IMR-90 (cell line): ENCODE results near the gene NPR2. TPM values are rescaled to one million over a fixed set of nuclear protein-coding genes. Genes with fewer than 3 reads are reported as not detected.

Experiments used
- ATAC-seq: fragments of 200-7000 bp; cut with Tn5 transposase; 2 replicates; pipeline ENCODE4 v1.9.1; 2020; ENCODE audit warnings: low read depth, mild to moderate bottlenecking, moderate library complexity
- BruUV-seq: library from RNA; stranded (reverse); fragments of 400-500 nt; replicated peaks from 2 replicates; lab custom pipeline; 2021; lab: Mats Ljungman, UMichigan
- CTCF ChIA-PET: fragments of 300-600 bp; formaldehyde crosslinking; extraction: SDS; loops from one replicate; lab custom pipeline; 2021; ENCODE audit warnings: antibody characterized with exemption; lab: Yijun Ruan, JAX
- POLR2A ChIA-PET: fragments of 300-600 bp; sonication (Branson Sonifier 250); formaldehyde crosslinking; loops from one replicate; lab custom pipeline; 2022; ENCODE audit warnings: antibody characterized with exemption; ENCODE audit not compliant: unreplicated experiment; lab: Charles Lee
- DNase-seq: peaks from one replicate; pipeline ENCODE4 v3.0.0; 2013
- H2AFZ ChIP-seq: replicated peaks from 2 replicates; pipeline ENCODE3; 2013; ENCODE audit warnings: low read length, mild to moderate bottlenecking; ENCODE audit not compliant: poor library complexity
- H2AK5ac ChIP-seq: 2 replicates; pipeline ENCODE4 v1.6.1; 2013; ENCODE audit warnings: low read depth, low read length, inconsistent platforms
- H2AK9ac ChIP-seq: replicated peaks from 2 replicates; pipeline ENCODE3; 2013; ENCODE audit warnings: mild to moderate bottlenecking, low read depth, low read length, moderate library complexity; ENCODE audit not compliant: poor library complexity
- H2BK120ac ChIP-seq: 2 replicates; pipeline ENCODE4 v1.6.1; 2013; ENCODE audit warnings: low read depth, low read length, inconsistent platforms
- H2BK15ac ChIP-seq: 3 replicates; pipeline ENCODE4 v1.6.1; 2013; ENCODE audit warnings: low read depth, low read length, inconsistent platforms
- H2BK20ac ChIP-seq: 2 replicates; pipeline ENCODE4 v1.6.1; 2013; ENCODE audit warnings: low read depth, mild to moderate bottlenecking, inconsistent platforms, low read length, moderate library complexity
- H2BK5ac ChIP-seq: 2 replicates; pipeline ENCODE4 v1.6.1; 2013; ENCODE audit warnings: mild to moderate bottlenecking, low read depth, low read length, inconsistent platforms; ENCODE audit not compliant: poor library complexity, severe bottlenecking
- H3K14ac ChIP-seq: replicated peaks from 2 replicates; pipeline ENCODE4 v1.6.1; 2013; ENCODE audit warnings: low read depth, low read length, inconsistent platforms
- H3K18ac ChIP-seq: 2 replicates; pipeline ENCODE4 v1.6.1; 2013; ENCODE audit warnings: low read depth, low read length, control low read depth
- H3K23ac ChIP-seq: 2 replicates; pipeline ENCODE4 v1.6.1; 2013; ENCODE audit warnings: low read depth, low read length, inconsistent platforms
- H3K27ac ChIP-seq: 2 replicates; pipeline ENCODE4 v1.5.1; 2013; ENCODE audit warnings: mild to moderate bottlenecking, control low read depth, low read length; ENCODE audit not compliant: insufficient read depth
- H3K27me3 ChIP-seq: 2 replicates; pipeline ENCODE4 v1.6.1; 2013; ENCODE audit warnings: low read length; ENCODE audit not compliant: control insufficient read depth, insufficient read depth
- H3K36me3 ChIP-seq: 2 replicates; pipeline ENCODE4 v1.6.1; 2013; ENCODE audit warnings: low read length, mixed read lengths; ENCODE audit not compliant: control insufficient read depth, insufficient read depth
- H3K4ac ChIP-seq: 2 replicates; pipeline ENCODE4 v1.6.1; 2013; ENCODE audit warnings: low read depth, low read length, inconsistent platforms
- H3K4me1 ChIP-seq: 2 replicates; pipeline ENCODE4 v1.6.1; 2013; ENCODE audit warnings: low read length, mixed read lengths; ENCODE audit not compliant: control insufficient read depth, insufficient read depth
- H3K4me2 ChIP-seq: 2 replicates; pipeline ENCODE4 v1.6.1; 2013; ENCODE audit warnings: low read depth, mild to moderate bottlenecking, control low read depth, low read length, moderate library complexity
- H3K4me3 ChIP-seq: 2 replicates; pipeline ENCODE4 v1.5.1; 2013; ENCODE audit warnings: low read depth, mild to moderate bottlenecking, control low read depth, low read length, moderate library complexity; ENCODE audit not compliant: insufficient read depth
- H3K56ac ChIP-seq: 2 replicates; pipeline ENCODE4 v1.6.1; 2013; ENCODE audit warnings: low read length, inconsistent platforms; ENCODE audit not compliant: insufficient read depth; ENCODE audit errors: extremely low read depth
- H3K79me1 ChIP-seq, 2 experiments: 2 replicates each; pipeline ENCODE4 v1.6.1; 2013; ENCODE audit warnings: low read length in 2 of 2, inconsistent platforms in 1 of 2, low read depth in 1 of 2
- H3K9ac ChIP-seq: 2 replicates; pipeline ENCODE4 v1.6.1; 2013; ENCODE audit warnings: low read depth, low read length, control low read depth
- H3K9me1 ChIP-seq: 2 replicates; pipeline ENCODE4 v1.6.1; 2013; ENCODE audit warnings: low read length, inconsistent platforms; ENCODE audit not compliant: insufficient read depth
- H3K9me3 ChIP-seq: 2 replicates; pipeline ENCODE4 v1.6.1; 2013; ENCODE audit warnings: low read length; ENCODE audit not compliant: control insufficient read depth, insufficient read depth
- H4K20me1 ChIP-seq: 2 replicates; pipeline ENCODE4 v1.6.1; 2013; ENCODE audit warnings: low read length, inconsistent platforms; ENCODE audit not compliant: insufficient read depth
- H4K5ac ChIP-seq: 2 replicates; pipeline ENCODE4 v1.6.1; 2013; ENCODE audit warnings: mild to moderate bottlenecking, low read depth, low read length, control low read depth
- H4K8ac ChIP-seq, 2 experiments: 2 replicates each; pipeline ENCODE4 v1.6.1; 2013; ENCODE audit warnings: low read depth in 2 of 2, low read length in 2 of 2, control low read depth in 1 of 2, inconsistent platforms in 1 of 2
- H4K91ac ChIP-seq: 2 replicates; pipeline ENCODE4 v1.6.1; 2013; ENCODE audit warnings: low read depth, low read length, inconsistent platforms; ENCODE audit not compliant: insufficient read depth
- BHLHE40 ChIP-seq: fragments of 150-350 bp; IDR thresholded peaks from 2 replicates; pipeline ENCODE4 v1.6.1; 2016; ENCODE audit warnings: mild to moderate bottlenecking, low read depth, low read length
- CTCF ChIP-seq: conservative IDR thresholded peaks from 2 replicates; pipeline ENCODE4 v1.5.1; 2012; ENCODE audit warnings: mild to moderate bottlenecking, low read depth, low read length, improper control_type of control experiment
- ELK1 ChIP-seq: fragments of 150-350 bp; IDR thresholded peaks from 2 replicates; pipeline ENCODE4 v1.6.1; 2016; ENCODE audit warnings: low read depth, mild to moderate bottlenecking, low read length, moderate library complexity, borderline replicate concordance
- NFE2L2 ChIP-seq: fragments of 150-350 bp; IDR thresholded peaks from 2 replicates; pipeline ENCODE4 v1.6.1; 2016; ENCODE audit warnings: low read depth, mild to moderate bottlenecking, low read length
- POLR2A ChIP-seq: IDR thresholded peaks from 2 replicates; pipeline ENCODE4 v1.6.1; 2012; ENCODE audit warnings: mild to moderate bottlenecking, low read depth, low read length
- RCOR1 ChIP-seq: IDR thresholded peaks from 2 replicates; pipeline ENCODE4 v1.6.1; 2012; ENCODE audit warnings: mild to moderate bottlenecking, low read length, improper control_type of control experiment; ENCODE audit not compliant: insufficient replicate concordance
- USF2 ChIP-seq: fragments of 150-350 bp; IDR thresholded peaks from 2 replicates; pipeline ENCODE4 v1.6.1; 2017; ENCODE audit warnings: mild to moderate bottlenecking, antibody characterized with exemption, low read length, low read depth
- WGBS, 2 experiments: methylation state at CpG; one replicate each; pipeline versions ENCODE4 v1.1.5 to v1.1.7; 2013; ENCODE audit warnings: missing lambda C conversion rate in 2 of 2; ENCODE audit not compliant: insufficient read length in 1 of 2; ENCODE audit errors: extremely low coverage in 2 of 2; 5-methylcytosine and 5-hydroxymethylcytosine counted together
- dilution Hi-C: fragments of 300-500 bp; cut with HindIII; formaldehyde crosslinking; loops from one replicate; pipeline ENCODE4 v1.14.3; 2018; ENCODE audit warnings: low sequenced_read_pairs; ENCODE audit not compliant: unreplicated experiment
- in situ Hi-C: fragments of 300-500 bp; cut with MboI; formaldehyde crosslinking; loops from 3 replicates; pipeline ENCODE4 v1.14.3; 2019; ENCODE audit warnings: low sequenced_read_pairs, inconsistent platforms, mixed read lengths
- intact Hi-C: fragments of 100-400 bp; cut with micrococcal nuclease; formaldehyde crosslinking; loops from 2 replicates; pipeline ENCODE4 v1.10.0; 2022
- polyA plus RNA-seq, 3 experiments: library from polyadenylated mRNA; depleted of rRNA; stranded (reverse); fragments of >200 nt; gene quantifications; 2 replicates each; pipeline ENCODE4 v1.2.3, GENCODE V29; 2012; ENCODE audit warnings: low replicate concordance in 1 of 3
- total RNA-seq: library from RNA; depleted of rRNA; stranded (reverse); fragments of >200 nt; gene quantifications from 2 replicates; pipeline ENCODE4 v1.2.3, GENCODE V29; 2012

NPR2 gene
- total and polyA plus RNA-seq, 2 of the 4 experiments (the other 2 are of a cell fraction) = 5.2 to 35.7 TPM

GRCh38 chr9:35743452-35743851, 47.9 kb upstream of the NPR2 start:
- H2BK120ac ChIP-seq = no peak overlapping the region
- 100% methylated on average over 1 of the region's 2 CpGs; no CpG with 5 or more reads in 1 of the 2 experiments for WGBS, 2 experiments
- H4K91ac ChIP-seq = no peak overlapping the region
- H3K9me3 ChIP-seq = no peaks in the 10 kb centered on the region
- H4K8ac ChIP-seq = no peak overlapping the region
- in situ Hi-C loops (no loop called here), dilution Hi-C loops (no loop called here), intact Hi-C loops (no loop called here)
- no peak for ATAC-seq
- peaks cover 54% of the 10 kb centered on the region for H3K36me3 ChIP-seq
- H2AK9ac ChIP-seq = no peak overlapping the region
- no peak for TF ChIP-seq NFE2L2
- no peak for TF ChIP-seq POLR2A
- TF ChIP-seq BHLHE40 = no peak
- TF ChIP-seq ELK1 = no peak
- TF ChIP-seq USF2 = no peak
- TF ChIP-seq RCOR1 = no peak
- no peak for TF ChIP-seq CTCF
- no peak overlapping the region for H2AFZ ChIP-seq
- no peaks in the 10 kb centered on the region for H3K27me3 ChIP-seq
- no peak overlapping the region for H2BK5ac ChIP-seq
- no peak overlapping the region for H3K14ac ChIP-seq
- H3K4me3 ChIP-seq = no peak overlapping the region
- H3K56ac ChIP-seq = no peak overlapping the region
- no peak overlapping the region for H3K9ac ChIP-seq
- H4K20me1 ChIP-seq = peaks cover 32% of the 10 kb centered on the region
- peaks cover 49 to 87% of the 10 kb centered on the region in 2 experiments for H3K79me1 ChIP-seq
- peaks cover 20% of the 10 kb centered on the region for H3K9me1 ChIP-seq
- H2BK20ac ChIP-seq = no peak overlapping the region
- no peak overlapping the region for H2BK15ac ChIP-seq
- POLR2A ChIA-PET = interaction anchor here (0.6 kb wide), 1 partner anchor 13 kb away, joined by 4 read pairs; no protein-coding TSS in a partner anchor
- H4K5ac ChIP-seq = no peak overlapping the region
- H3K4me1 ChIP-seq = peaks cover 8% of the 10 kb centered on the region
- H3K4ac ChIP-seq = no peak overlapping the region
- no peak overlapping the region for H3K4me2 ChIP-seq
- H3K18ac ChIP-seq = no peak overlapping the region
- no peak overlapping the region for H2AK5ac ChIP-seq
- no peak overlapping the region for H3K27ac ChIP-seq
- BruUV-seq = no TSS peak
- no peak for DNase-seq
- CTCF ChIA-PET = interaction anchor here (2.3 kb wide), 1 partner anchor 7 kb away, joined by 7 read pairs; no protein-coding TSS in a partner anchor
- no peak overlapping the region for H3K23ac ChIP-seq
